ENCODE measurements around the gene FOXF1. TPM values are rescaled to one million over a fixed set of nuclear protein-coding genes. Genes with fewer than 3 reads are reported as not detected.

FOXF1 gene
- total and polyA plus RNA-seq, 9 of the 15 experiments (the other 6 are each of a cell fraction or from before 2014, with no cell fraction given): 0.04 TPM; not detected in 8

GRCh38 chr16:86557587-86557986, 47.3 kb downstream of the FOXF1 start (continued):
- no peak for TF ChIP-seq AFF1 (IDR thresholded peaks at IDR 0.05; ENCODE audit: low read depth in 1 of 2, partially characterized antibody in 2 of 2)
- no peak for TF ChIP-seq CEBPZ (IDR thresholded peaks at IDR 0.05; ENCODE audit: borderline replicate concordance, low read depth, low read length)
- no peak for TF ChIP-seq ZNF165 (CRISPR knock-in tag; IDR thresholded peaks at IDR 0.05; ENCODE audit: borderline replicate concordance)
- no peak for TF ChIP-seq SAFB2 (IDR thresholded peaks at IDR 0.05; ENCODE audit: borderline replicate concordance, low read depth, low read length, severe bottlenecking)
- TF ChIP-seq SMAD4 (CRISPR knock-in tag; conservative IDR thresholded peaks at IDR 0.05): no peak
- no peak for TF ChIP-seq GABPA (tag; conservative IDR thresholded peaks at IDR 0.05; ENCODE audit: low read depth)

All from K562 (cell line).